Smooth muscle cell of the brain vasculature (primary cell): ENCODE data around the gene ADCYAP1R1.

Experiments used
- DNase-seq: peaks from one replicate; pipeline ENCODE4 v3.0.0-alpha.2; 2012; ENCODE audit warnings: low read depth, low spot score

The ADCYAP1R1 gene

DNA sequence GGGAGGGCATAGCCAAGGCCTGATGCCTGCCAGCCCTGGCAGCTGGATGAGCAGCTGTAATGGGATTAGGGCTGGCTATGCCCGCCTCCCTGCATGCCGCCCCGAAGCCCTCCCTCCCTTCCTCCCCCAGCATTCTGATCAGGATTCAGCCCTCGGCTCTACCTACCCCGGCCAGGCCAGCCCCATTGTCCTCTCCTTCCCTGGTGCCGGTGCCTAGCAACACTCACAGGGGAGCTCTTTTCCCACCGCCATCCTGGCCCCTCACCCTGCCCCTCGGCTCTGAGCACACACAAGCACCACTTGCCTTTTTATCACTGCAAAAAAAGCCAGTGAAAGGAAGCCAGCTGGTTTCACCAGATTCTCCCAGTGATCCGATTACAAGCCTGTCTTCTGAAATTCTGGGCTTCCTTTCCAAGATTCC is 9.0 kb upstream of the ADCYAP1R1 start:
- DNase-seq: no peak

DNA sequence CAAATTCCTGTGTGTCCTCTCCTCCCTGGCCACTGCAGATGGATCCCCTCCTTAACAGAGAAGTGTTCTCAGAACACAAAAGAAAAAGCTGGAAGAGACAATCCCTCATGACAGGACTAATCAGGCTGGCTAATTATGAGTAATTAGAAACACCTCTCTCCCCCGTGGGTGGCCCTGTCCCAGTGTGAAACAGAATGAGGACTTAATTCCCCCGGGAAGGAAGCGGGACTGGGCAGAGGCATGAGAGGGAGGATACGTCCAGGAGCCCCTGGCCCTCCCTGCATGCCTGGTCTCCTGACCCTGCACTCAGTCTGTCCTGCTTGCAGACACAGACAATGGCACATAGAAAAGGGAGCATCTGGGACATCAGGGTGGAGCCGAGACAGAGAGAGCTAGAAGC is 7.6 kb upstream of the ADCYAP1R1 start:
- DNase-seq: no peak

DNA sequence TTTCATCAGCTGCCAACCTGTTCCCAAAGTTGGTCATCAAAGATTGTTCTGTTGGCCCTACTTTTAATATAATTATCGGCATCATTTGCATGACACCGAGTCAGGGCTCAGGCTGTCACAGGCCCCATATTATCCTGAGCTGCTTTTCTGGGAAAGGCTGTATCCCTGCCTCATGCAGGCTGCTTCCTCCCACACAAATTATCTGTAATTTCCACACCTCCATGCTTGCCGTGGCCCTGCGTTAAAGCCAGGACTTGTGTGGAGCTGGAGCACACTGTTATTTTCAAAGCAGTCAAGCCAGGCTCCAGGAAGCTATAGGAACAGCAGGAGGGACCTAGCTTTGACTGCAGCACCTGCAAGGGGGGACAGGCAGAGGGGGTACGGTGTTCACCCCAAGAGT is 5.4 kb upstream of the ADCYAP1R1 start:
- no peak for DNase-seq

DNA sequence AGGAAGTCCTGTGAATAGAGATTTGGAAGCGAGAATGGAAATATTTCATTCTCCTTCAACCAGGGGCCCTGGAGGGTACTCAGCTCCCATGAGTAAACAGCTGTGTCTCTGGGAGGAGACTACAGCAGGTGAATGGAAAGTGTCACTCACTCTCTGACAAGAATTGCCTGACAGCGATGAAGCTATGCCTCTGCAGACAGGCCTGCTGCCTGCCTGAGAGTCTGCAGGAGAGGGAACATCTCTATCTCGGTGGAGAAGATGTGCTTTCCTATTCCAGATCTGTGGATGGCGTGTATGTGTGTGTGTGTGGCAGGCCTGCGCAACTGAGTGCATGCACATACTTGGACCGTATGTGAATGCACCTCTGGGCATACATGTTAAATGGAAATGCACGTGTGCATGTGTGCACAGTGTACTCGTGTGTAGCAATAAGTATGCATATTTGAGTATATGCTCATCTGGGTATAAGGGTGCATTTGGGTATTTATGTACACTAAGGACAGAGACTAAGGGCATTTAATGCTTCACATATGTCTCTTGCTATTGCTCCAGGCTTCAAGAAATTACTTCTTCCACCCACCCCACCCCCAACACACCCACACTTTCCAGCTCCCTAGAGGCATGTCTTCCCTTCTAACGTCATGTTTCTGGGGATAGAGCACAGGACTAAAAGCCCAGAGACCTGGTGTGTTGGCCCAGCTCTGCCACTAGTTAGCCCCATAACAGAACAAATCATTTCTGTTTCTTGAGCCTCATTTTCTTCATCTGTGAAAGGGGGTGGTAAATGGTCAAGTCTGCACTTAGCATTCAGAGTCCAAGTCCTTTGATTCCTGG is 4.6 kb upstream of the ADCYAP1R1 start:
- no peak for DNase-seq

DNA sequence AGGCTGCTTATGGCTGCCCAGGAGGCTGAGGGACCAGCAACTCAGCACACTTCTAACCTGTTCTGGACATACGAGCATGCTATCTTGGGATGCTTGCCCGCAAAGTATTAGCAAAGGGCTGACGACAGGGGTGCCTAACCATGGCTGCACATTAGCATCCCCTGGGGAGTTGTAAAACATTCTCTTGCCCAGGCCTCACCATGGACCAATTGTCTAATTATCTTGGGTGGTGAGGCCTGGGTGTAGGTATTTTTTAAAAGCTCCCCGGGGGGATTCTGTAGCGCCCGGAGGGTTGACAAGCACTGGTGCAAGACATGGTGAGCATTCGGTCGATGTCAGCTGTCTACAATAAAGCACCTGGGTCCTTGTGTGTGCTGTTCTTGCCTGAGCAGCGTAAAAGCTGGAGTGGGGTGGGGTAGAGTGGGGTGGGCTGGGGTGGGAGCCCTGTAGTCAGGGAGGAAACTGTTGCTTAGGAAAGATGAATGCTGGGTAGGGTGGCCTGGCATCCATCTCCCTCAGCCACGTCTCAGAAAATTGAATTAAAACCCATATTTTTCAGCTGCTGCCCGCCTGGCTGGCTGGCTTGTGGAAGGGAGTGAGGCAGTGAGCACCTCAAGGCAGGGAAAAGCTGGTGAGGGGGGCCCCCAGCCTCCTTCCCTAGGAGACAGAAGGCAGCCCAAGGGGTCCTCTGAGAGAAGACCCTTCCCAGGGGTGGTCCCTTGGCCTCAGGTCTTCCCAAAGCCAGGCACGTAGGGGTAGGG is 2.9 kb upstream of the ADCYAP1R1 start:
- DNase-seq: no peak

DNA sequence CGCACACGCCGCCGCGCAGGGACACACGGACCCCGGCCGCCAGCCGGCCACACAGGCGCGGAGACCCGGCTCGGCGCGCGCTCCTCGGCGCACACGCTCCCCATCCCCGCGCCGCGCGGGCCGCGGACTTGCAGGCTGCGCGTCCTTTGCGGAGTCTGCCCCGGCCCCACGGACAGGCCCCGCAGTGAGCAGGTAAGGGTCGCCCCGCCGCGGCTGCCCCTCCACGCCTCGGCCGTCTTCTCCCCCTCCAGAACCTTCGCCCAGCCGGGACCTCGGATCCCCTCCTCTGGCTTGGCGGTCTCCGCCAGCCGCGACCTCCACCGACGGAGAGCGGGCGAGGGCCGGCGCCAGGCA is 356 bp downstream of the ADCYAP1R1 start:
- DNase-seq: no peak

DNA sequence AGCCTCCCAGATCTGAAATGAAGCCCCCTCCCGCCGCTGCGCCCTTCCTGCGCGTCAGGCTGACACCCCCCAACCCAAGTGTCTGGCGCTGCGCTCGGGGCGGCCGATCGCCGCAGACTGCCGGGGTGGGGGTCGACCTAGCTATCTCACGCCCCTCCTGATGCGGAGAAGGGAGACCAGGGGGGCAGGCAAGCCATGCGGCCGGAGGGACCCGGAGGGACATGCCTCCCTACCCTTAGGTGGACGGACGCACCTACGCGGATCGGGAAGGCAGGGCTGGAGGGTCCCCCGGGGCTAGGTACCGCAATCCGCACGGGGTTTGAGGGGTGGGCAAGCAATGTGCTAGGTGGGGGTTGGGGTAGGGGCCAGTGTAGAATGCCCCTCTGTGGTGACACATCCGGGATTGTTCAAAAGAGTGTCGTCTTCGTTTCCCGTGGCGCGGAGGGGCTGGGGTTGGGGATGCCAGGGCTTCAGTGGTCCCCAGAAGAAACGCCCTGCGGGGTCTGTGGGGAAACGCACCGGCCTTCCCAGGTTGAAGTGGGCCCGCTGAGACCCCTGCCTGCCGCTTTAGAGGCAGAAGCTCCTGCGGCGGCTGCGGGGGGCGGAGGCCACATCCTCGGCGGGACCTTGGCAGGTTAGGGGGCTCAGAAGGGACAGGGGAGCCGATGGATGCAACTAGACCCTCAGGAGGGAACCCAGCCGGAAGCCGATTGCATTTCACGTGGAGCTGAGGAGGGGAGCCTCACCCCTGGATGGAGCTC is 913 bp downstream of the ADCYAP1R1 start:
- DNase-seq: no peak

DNA sequence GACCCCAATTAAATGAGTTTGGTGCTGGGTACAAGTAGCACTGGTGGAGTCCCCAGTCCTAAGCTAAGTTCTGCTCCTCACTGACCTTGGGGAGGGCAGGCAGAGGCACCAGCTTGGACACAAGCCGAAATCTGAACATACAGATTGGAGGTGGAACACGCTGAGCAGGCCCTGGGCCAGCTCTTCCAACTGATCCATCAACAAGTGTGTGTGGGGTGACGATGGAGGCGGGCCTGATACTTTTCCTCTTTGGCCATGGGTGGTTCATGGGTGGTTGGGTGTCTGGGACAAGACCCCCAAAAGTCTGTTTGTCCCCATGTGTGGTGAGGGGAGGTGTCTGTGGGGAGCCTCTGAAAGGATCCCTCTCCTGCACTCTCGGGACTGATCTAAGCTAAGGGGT is 1.9 kb downstream of the ADCYAP1R1 start:
- DNase-seq: no peak

DNA sequence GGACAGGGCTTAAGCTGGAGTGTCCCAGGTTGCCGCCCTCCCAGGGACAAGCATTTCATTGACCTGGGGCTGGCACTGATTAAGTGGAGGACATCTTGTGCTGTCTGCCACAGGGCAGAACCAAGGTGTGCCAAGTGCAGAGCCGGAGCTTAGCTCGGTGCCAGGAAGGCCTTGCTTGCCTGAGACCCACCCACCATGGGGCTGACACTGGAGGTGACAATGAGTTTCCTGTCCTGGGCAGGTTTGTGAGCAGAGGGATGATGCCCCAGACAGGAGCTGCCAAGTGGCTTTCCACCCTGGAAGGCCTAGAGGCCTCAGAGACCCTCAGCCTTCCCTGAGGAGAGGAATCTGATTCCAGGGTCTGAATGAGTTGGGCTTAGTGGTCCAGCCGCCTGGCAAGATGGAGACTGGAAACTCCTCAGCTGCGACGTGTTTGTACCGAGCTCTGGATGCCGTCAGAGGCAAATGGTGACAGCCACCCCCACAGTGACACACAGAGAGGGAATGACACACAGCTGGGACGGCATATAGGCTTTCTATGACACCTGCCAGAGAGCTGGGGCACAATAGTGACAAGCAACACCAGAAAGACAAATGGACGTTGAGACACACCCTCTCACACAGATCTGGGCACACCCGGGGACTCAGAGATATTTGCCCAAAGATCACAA is 2.6 kb downstream of the ADCYAP1R1 start:
- no peak for DNase-seq

DNA sequence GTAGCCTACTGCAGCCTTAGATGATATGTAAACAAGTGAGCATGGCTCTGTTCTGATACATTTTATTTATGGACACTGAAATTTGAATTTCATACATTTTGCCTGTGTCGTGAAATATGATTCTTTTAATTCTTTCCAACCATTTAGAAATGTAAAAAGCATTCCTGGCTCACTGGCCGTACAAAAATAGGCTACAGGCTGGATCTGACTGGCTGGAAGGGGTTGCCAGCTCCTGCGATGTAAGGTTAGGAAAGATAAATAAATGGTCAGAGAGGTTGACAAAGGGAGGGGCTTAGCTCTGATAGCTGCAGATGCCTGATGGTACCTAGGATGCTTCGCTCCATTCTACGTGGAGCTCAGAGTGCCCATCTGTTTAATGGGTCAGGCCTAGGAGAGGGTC is 3.4 kb downstream of the ADCYAP1R1 start:
- DNase-seq: no peak

DNA sequence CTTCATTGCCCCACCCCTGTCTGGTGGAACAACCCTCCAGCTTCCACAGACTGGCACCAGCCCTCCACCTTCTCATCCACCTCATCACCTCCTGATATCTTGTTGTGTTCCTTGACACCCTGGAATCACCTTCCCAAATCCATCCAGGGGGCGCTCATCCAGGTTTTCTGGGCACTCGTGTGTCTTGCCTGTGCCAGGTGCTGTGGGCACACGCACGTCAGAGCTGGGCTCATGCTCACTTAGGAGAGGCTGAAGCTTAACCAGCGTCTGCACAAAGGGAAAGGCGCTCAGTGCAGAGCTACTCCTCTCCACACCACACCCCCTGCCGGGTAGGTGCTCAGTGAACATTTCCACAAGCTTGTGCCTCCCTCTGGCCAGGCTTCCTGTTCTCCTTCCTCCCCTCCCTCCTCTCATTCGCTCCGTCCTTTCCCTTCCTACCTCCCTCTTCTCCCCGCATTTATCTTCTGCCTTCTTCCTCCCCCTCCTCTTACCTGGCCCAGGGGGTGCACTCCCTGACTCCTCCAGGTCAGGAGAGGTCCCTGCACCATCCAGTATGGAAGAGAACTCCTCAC is 4.8 kb downstream of the ADCYAP1R1 start:
- DNase-seq: no peak

DNA sequence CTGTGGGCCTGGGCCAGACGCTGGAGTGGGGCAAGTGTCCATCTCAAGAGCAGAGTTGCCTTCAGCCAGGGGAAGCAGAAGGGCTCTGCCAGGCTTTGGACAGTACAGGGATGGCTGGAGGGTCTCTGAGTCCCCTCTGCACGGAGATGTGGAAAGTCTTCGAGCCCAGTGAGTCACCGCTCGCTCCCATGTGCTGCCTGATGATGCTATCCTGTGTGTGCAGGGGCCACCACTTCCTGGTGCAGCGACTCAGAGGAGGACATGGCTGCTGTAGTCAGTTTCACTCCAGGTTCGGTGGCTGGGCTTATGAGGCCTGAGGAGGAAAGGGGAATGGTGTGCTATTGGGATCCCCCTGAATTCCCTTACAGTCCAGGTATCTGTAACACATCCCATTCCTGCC is 6.0 kb downstream of the ADCYAP1R1 start:
- no peak for DNase-seq

DNA sequence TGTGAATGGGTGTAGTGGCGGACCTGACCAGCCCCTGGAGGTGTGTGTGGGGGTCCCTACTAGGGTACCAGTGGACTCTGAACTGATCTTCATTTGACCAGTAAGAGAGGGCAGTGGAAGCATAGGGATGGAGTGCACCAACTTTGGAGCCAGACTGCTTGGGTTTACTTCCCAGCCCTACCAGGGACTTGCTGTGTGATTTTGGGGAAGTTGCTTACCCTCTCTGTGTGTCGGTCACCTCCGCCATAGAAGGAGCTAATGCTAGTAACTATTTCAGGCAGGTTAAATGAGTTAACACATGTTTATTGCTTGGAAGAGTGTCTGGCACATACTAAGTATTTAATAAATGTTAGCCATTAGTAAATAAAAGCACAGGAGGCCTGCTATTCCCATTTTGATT is 6.6 kb downstream of the ADCYAP1R1 start:
- DNase-seq: no peak

DNA sequence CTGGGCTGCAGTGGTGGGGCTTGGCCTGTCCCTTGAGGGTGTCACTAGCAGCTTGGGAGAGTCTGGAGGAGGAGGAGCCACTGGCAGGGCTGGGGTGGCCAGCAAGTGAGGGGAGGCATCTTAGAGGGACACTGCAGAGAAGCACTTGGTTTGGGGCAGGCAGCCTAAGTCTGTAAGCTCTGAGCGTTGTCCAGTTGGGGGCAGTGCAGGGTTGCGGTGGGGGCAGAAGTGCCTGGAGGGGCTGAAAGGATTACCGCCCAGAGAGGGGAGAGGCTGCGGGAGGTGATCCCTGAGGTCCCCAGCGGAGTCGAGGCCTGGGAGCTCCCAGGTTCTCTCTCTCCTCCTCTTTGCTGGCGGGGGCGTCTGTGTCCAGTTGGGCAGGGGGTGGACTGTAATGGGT is 7.4 kb downstream of the ADCYAP1R1 start:
- DNase-seq: no peak

DNA sequence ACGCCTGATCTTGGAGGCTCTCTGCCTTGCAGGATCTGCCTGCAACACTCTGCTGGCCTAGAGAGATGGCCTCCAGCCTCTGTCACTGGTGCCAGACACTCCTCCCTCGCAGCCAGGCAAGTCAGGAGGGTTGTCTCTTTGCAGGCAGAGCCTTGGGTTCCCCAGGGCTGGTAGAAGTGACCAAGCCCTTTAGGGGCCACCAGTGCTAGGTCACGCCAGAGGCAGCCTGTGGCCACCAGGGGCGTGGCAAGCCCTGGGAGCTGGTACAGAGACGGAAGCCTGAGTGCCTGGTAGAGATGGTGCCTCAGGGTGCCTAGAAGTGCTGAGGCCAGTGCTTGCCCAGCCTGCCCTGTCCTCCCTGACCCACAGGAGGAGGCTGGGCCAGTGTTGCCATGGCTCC is 9.1 kb downstream of the ADCYAP1R1 start:
- no peak for DNase-seq

DNA sequence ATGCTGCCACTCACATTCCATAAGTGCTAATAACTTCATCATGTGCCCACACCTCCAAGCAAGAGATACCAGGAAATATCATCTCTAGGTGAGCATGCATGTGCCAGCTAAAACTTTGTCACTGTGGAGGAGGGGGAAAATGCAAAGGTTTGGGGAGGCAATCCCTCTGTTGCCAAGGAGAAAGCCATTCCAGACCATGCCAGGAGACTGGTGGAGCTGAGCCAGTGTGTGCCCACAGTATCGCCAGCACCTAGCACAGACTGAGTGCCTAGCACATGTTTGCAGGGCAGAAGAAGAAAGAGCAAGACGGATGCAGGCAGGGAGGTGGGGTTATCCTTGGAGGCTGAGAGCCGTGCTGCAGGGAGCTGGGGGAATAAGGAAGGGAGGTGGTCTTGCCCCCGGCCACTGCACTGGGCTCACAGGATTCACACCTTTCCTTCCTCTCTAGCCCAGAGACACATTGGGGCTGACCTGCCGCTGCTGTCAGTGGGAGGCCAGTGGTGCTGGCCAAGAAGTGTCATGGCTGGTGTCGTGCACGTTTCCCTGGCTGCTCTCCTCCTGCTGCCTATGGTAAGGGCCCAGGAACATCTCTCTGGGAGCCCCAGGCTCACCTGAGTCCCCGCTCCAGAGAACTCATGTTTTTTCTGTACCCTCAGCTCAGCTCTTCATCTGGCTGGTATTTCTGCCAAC is 10.8 kb downstream of the ADCYAP1R1 start:
- no peak for DNase-seq

DNA sequence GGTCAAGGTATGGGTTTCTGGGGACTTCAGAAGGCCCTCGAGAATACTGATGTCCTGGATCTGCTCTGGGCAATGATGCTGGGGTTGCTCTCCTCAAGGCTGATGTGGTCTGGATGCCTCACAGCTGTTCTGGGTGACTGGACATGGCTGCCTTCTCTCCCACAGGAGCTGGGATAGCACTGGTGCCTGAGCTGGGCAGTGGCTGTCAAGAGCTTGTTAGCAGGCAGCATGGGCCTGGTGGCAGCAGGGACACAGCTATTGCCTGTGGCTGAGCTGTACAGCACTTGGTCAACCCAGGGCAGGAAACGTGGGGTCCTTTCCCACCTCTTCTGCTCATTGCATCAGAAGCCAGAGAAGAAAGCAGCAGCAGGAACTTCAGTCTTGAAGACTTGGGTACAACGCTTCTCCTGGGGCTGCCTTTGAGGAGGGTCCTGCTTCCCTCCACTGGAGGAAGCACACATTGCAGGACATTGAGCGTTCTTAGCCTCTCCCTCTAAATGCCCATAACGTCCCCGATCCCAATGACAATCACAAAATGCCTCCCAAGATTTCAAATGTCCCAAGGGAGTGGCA is 13.0 kb downstream of the ADCYAP1R1 start:
- no peak for DNase-seq

DNA sequence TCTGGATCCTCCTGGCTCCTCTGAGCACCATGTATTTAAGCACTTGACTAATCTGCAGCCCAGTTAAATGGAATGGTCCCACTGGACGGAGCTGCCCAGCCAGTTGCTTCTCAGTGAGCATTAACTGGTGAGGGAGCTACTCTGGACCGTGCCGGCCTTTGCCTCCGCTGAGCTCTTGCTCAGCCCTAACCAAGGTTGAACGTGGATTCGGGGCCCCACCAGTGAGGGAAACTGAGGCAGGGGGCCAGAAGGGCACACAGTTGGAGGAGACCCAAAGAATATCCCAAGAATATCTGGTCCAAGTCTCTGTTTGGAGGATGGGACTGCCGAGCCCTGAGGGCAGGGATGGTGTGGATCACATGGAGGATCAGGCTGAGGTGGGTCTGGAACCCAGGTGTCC is 13.7 kb downstream of the ADCYAP1R1 start:
- no peak for DNase-seq

DNA sequence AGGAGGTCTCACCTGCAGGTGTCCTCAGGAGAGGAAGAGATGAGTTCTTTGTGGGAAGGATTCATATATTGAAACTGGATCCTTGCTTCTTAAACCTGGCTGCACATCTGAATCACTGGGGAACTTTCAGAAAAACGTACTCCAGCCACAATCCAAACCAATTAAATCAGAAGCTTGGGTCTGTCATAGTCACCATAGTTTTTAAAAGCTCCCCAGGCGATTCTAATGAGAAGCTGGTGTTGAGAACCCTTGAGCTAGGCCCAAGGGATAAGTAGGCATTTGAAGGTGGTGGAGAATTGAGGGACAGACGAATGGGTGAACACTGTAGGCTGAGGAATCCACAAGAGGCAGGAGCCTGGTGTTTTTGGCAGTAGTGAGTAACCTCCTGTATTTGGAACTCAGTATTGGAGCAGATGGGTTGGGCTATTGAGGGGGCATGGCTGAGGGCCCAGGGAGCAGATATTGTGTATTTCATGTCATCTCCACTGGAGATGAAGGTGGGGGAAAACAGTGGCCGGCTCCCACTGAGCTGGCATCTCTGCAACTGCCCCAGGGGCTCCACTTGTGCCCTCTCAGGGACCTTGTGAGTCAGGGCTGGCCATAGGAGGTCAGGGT is 14.5 kb downstream of the ADCYAP1R1 start:
- DNase-seq: no peak

DNA sequence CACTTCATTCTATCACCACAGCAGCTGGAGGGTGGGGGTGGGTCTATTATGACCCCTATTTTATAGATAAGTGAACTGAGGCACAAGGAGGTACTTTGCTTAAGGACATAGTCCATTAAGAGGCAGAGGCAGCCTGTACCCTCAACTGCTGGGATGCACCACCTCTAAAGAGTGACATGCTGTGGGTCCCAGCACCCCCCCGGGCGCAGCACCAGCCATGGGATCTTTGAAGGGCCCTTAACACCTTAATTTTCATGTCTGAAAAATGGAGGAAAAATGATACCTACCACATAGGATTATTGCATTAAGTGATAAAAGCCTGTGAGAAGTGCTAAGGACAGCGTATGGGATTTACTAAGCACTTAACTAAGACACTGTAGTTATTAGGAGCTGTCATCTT is 15.4 kb downstream of the ADCYAP1R1 start:
- no peak for DNase-seq
